Kidney (tissue), 14 donors: Measurements from ENCODE around the gene OR2K2. TPM values are rescaled to one million over a fixed set of nuclear protein-coding genes. Genes with fewer than 3 reads are reported as not detected.
"Not testable (repeated sequence)": the region's sequence is repeated elsewhere in the genome, so short reads cannot be mapped to it uniquely, and the experiment has no call there.

ENCODE experiments used
- DNase-seq, 5 donors: peaks; one replicate each; pipeline ENCODE4 v3.0.0-alpha.2; 2013 to 2020
- FAIRE-seq: peaks from 2 replicates; lab custom pipeline; 2012; peaks lifted over from hg19 to GRCh38; lab: Jason Lieb, UNC
- H3K27ac ChIP-seq, 2 donors: one replicate each; pipeline ENCODE4 v1.7.0; 2013; ENCODE audit warnings: low read depth in 2 of 2, low read length in 2 of 2, inconsistent platforms in 1 of 2
- H3K27me3 ChIP-seq: one replicate; pipeline ENCODE4 v1.7.1; 2013; ENCODE audit warnings: low read length, inconsistent platforms; ENCODE audit not compliant: control insufficient read depth, insufficient read depth
- H3K36me3 ChIP-seq, 3 donors: one replicate each; pipeline versions ENCODE4 v1.7.0 to v1.7.1; 2013; ENCODE audit warnings: low read length in 3 of 3, control low read depth in 1 of 3, inconsistent platforms in 1 of 3; ENCODE audit not compliant: insufficient read depth in 3 of 3, control insufficient read depth in 2 of 3
- H3K4me1 ChIP-seq, 3 donors: one replicate each; pipeline versions ENCODE4 v1.7.0 to v1.7.1; 2013; ENCODE audit warnings: low read length in 3 of 3, inconsistent platforms in 1 of 3, low read depth in 1 of 3; ENCODE audit not compliant: control insufficient read depth in 2 of 3, insufficient read depth in 2 of 3
- H3K4me3 ChIP-seq, 3 donors: one replicate each; pipeline versions ENCODE4 v1.7.0 to v1.8.1; 2013; ENCODE audit warnings: low read length in 3 of 3, control low read depth in 1 of 3, inconsistent platforms in 1 of 3
- H3K9ac ChIP-seq, 3 donors: one replicate each; pipeline versions ENCODE4 v1.7.0 to v1.7.1; 2013; ENCODE audit warnings: low read length in 3 of 3, control low read depth in 1 of 3, inconsistent platforms in 1 of 3
- H3K9me3 ChIP-seq, 3 donors: one replicate each; pipeline versions ENCODE4 v1.7.0 to v1.7.1; 2013; ENCODE audit warnings: low read length in 3 of 3, control low read depth in 1 of 3, inconsistent platforms in 1 of 3; ENCODE audit not compliant: control insufficient read depth in 2 of 3, insufficient read depth in 1 of 3
- intact Hi-C: fragments of 100-400 bp; cut with DNase I; formaldehyde crosslinking; loops from one replicate; pipeline ENCODE4 v1.11.1; 2022
- polyA plus RNA-seq: library from polyadenylated mRNA; stranded (reverse); fragments of 350-450 nt; fragmentation: Illumina TruSeq; extraction: RNeasy Lipid Tissue Mini Kit (QIAGEN cat#74804); gene quantifications from one replicate; pipeline ENCODE4 v1.2.3, GENCODE V29; 2014; ENCODE audit warnings: low read depth, low replicate concordance; ENCODE audit not compliant: insufficient read depth
- total RNA-seq: library from RNA; stranded (reverse); fragmentation: NEBNext Ultra II Directional; extraction: Animal tissue kit (Norgen Biotek cat#: 25700); gene quantifications from one replicate; pipeline ENCODE4 v1.2.1, GENCODE V29; 2021
- TF ChIP-seq, protein P1 (sequence below): IDR thresholded peaks from 3 replicates; pipeline ENCODE4 v1.5.1; 2012; ENCODE audit warnings: mild to moderate bottlenecking, moderate library complexity, borderline replicate concordance; ENCODE audit not compliant: insufficient read depth; ENCODE audit errors: extremely low read depth
- donor health status: control.
- donor health status: control.
- donor health status: control.
- donor health status: control.
- donor health status: control.
- donor health status: DM: yes; HTN: yes; CAD: no.
- donor health status: Normal renal cell carcinoma (clear cell type).

OR2K2 gene
- total and polyA plus RNA-seq, 2 donors from 2014 or later: not detected

DNA sequence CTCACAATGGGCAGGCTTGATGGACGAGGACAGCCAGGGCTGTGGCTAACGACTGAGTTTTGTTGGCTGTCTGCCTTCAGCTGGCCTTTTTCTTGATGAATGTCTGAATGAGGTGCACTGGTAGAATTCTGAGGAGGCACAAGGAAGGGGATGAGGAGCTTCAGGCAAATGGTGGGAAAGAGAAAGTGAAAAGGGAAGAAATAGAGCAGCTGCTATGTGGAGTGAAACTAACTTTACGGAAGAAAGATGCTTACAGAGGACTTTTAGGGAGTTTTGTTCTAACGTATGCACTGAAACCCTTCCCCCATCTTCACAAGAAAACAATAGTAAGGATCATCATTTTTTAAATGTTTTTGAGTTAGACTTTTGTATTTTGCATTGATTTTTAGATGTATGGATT lies 45.3 kb downstream of the OR2K2 start:
- Histone ChIP-seq H3K4me3 (no peak overlapping the region), H3K9me3 (no peaks in the 10 kb centered on the region)

DNA sequence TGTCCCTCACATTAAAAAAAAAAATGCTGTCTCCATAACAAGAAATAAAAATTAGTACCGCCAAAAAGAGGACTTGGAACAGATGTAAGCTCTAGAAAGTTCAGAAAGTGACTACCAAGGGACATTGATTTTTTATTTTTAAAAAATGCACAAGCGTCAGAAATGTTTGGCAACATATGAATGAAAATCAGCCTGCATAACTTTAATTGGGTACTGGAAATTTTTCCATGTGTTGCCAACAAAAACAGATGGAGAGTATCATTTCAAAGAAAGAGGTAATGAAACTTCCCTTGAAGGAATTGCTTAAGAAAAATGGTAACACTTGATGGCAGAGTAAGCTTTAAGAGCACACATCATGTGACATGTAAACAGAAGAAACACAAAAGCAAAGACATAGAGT lies 47.2 kb downstream of the OR2K2 start:
- TF ChIP-seq, protein P1, sequence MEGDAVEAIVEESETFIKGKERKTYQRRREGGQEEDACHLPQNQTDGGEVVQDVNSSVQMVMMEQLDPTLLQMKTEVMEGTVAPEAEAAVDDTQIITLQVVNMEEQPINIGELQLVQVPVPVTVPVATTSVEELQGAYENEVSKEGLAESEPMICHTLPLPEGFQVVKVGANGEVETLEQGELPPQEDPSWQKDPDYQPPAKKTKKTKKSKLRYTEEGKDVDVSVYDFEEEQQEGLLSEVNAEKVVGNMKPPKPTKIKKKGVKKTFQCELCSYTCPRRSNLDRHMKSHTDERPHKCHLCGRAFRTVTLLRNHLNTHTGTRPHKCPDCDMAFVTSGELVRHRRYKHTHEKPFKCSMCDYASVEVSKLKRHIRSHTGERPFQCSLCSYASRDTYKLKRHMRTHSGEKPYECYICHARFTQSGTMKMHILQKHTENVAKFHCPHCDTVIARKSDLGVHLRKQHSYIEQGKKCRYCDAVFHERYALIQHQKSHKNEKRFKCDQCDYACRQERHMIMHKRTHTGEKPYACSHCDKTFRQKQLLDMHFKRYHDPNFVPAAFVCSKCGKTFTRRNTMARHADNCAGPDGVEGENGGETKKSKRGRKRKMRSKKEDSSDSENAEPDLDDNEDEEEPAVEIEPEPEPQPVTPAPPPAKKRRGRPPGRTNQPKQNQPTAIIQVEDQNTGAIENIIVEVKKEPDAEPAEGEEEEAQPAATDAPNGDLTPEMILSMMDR: no peak
- Histone ChIP-seq H3K36me3 (no peaks in the 10 kb centered on the region), H3K4me1 (no peaks in the 10 kb centered on the region), H3K27ac (no peak overlapping the region), H3K4me3 (no peak overlapping the region), H3K9ac (no peak overlapping the region), H3K9me3 (no peaks in the 10 kb centered on the region), H3K27me3 (no peaks in the 10 kb centered on the region)
- DNase-seq (no peak), FAIRE-seq (no peak)
- intact Hi-C loops: no loop called here

More for the DNA sequence above, 45.3 kb downstream of the OR2K2 start:
- H3K9ac ChIP-seq: no peak overlapping the region
- H3K27ac ChIP-seq: no peak overlapping the region
- DNase-seq (no peak), FAIRE-seq (no peak)
- H3K4me1 ChIP-seq: no peaks in the 10 kb centered on the region
- TF ChIP-seq, protein P1: no peak
- intact Hi-C loops: no loop called here
- H3K36me3 ChIP-seq: no peaks in the 10 kb centered on the region
- no peaks in the 10 kb centered on the region for H3K27me3 ChIP-seq

DNA sequence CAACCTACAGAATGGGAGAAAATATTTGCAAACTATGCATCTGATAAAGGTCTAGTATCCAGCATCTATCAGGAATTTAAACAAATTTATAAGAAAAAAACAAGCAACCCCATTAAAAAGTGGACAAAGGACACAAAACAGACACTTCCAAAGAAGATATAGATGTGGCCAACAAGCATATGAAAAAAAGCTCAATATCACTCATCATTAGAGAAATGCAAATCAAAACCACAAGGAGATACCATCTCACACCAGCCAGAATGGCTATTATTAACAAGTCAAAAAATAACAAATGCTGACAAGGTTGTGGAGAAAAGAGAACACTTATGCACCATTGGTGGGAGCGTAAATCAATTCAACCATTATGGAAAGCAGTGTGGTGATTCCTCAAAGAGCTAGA lies 49.2 kb downstream of the OR2K2 start:
- FAIRE-seq, H3K4me3 ChIP-seq, intact Hi-C loops, H3K27me3 ChIP-seq, H3K9ac ChIP-seq, H3K36me3 ChIP-seq, H3K4me1 ChIP-seq, H3K27ac ChIP-seq, DNase-seq, H3K9me3 ChIP-seq: not testable (repeated sequence)

Other genes with a start within 250 kb of the OR2K2 start
- 83.7 TPM for gene ECPAS, start 154.2 kb upstream of the OR2K2 start, total RNA-seq
- gene ECPAS, start 154.2 kb upstream of the OR2K2 start, polyA plus RNA-seq: 28.1 TPM
- 14.5 TPM for gene ZNF483, start 195.0 kb upstream of the OR2K2 start, total RNA-seq
- gene ZNF483, start 195.0 kb upstream of the OR2K2 start, polyA plus RNA-seq: 0.43 TPM